Adipose tissue (tissue), 3 donors: ENCODE measurements around the gene CECR2. TPM values are rescaled to one million over a fixed set of nuclear protein-coding genes. Genes with fewer than 3 reads are reported as not detected.
"Not testable (repeated sequence)": the region's sequence is repeated elsewhere in the genome, so short reads cannot be mapped to it uniquely, and the experiment has no call there.

ENCODE experiments used
- H3K27ac ChIP-seq: one replicate; pipeline ENCODE4 v1.5.1; 2013; ENCODE audit warnings: low read depth, low read length
- WGBS, 3 donors: extraction: QIAGEN DNeasy Blood & Tissue Kit; methylation state at CpG; one replicate each; pipeline ENCODE4 v1.1.7; 2013; 5-methylcytosine and 5-hydroxymethylcytosine counted together
- polyA plus RNA-seq, 3 donors: library from polyadenylated mRNA; stranded (reverse); fragments of 200-250 nt; gene quantifications; one replicate each; pipeline ENCODE4 v1.2.3, GENCODE V29; 2013
- donor health status: healthy with polysubstance abuse.
- donor health status: Bipolar disorder and iron deficiency.
- donor health status: healthy.

CECR2 gene
- polyA plus RNA-seq, 3 donors: 0.90 to 1.4 (median 1.1) TPM

DNA sequence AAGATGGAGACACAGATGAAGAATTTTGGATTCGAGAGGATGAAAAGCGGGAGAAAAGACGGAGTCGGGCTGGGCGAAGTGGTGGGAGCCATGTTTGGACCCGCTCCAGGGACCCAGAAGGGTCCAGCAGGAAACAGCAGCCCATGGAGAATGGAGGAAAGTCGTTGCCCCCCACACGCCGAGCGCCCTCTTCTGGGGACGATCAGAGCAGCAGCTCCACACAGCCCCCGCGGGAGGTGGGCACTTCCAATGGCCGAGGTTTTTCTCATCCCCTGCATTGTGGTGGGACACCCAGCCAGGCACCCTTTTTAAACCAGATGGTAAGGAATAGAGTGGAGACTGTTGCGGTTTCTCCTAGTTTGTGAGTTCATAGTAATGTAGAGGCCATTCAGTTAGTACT lies 171.2 kb downstream of the CECR2 start:
- WGBS, 3 donors: 87 to 92% (median 87%) methylated on average over 15 of the region's 15 CpGs
- no peak overlapping the region for H3K27ac ChIP-seq

DNA sequence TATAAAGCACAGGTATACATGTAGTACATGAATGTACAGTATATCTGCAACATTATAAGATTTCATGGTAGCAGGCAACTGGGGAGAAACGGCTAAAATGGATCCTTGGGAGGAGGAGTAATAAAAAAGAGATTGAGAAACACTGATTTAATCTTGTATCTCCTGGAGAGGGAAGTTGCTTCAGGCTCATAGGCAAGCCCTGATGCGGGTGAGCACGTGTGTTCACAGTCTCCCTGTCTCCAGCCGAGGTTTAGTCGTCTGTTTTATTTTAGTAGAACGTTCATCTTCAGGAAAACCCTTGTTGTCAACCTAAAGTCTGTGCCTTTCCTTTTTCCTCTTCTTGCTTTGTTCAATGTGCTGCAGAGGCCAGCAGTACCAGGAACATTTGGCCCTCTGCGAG lies 172.2 kb downstream of the CECR2 start:
- no peak overlapping the region for H3K27ac ChIP-seq
- WGBS, 3 donors: 78 to 85% (median 83%) methylated on average over 7 of the region's 7 CpGs

DNA sequence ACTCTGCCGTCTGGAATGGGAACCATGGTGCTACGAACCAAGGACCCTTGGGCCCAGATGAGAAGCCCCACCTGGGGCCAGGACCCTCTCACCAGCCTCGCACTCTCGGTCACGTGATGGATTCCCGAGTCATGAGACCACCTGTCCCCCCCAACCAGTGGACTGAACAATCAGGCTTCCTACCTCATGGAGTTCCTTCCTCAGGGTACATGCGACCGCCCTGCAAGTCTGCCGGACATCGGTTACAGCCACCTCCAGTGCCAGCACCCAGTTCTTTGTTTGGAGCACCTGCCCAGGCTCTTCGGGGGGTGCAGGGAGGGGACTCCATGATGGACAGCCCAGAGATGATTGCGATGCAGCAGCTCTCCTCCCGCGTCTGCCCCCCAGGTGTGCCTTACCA lies 173.2 kb downstream of the CECR2 start:
- 94 to 95% (median 94%) methylated on average over 14 of the region's 14 CpGs for WGBS, 3 donors
- H3K27ac ChIP-seq: no peak overlapping the region

GRCh38 chr22:17548010-17548755 lies 178.9 kb downstream of the CECR2 start:
- 89 to 94% (median 93%) methylated on average over 23 of the region's 23 CpGs for WGBS, 3 donors
- no peak overlapping the region for H3K27ac ChIP-seq

DNA sequence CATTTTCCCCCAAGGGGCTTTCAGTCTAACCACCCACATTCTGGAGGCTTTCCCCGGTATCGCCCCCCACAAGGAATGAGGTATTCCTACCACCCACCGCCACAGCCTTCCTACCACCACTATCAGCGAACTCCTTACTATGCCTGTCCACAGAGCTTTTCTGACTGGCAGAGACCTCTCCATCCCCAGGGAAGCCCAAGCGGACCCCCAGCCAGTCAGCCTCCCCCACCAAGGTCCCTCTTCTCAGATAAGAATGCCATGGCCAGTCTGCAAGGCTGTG lies 179.4 kb downstream of the CECR2 start:
- no peak overlapping the region for H3K27ac ChIP-seq
- WGBS, 3 donors: 92 to 98% (median 94%) methylated on average over 5 of the region's 5 CpGs

GRCh38 chr22:17549183-17549582 lies 179.9 kb downstream of the CECR2 start:
- WGBS, 3 donors: 89 to 94% (median 91%) methylated on average over 10 of the region's 10 CpGs
- H3K27ac ChIP-seq: no peak overlapping the region

DNA sequence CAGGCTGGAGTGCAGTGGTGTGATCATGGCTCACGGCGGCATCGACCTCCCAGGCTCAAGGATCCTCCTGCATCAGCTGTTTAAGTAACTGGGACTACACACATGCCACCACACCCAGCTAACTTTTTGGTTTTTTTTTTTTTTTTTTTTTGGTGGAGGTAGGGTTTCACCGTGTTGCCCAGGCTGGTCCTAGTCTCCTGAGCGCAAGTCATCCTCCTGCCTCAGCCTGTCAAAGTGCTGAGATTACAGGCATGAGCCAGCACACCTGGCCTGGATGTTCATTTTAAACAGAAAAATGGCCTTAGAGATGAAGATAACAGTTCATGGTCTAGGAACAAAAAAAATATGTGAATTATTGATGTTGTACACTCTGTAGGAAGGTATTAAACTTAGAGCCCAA lies 180.4 kb downstream of the CECR2 start:
- no peak overlapping the region for H3K27ac ChIP-seq
- 82 to 98% (median 88%) methylated on average over 5 of the region's 5 CpGs for WGBS, 3 donors

- H3K27ac ChIP-seq: no peak overlapping the region
- 76 to 78% (median 78%) methylated on average over 7 of the region's 7 CpGs for WGBS, 3 donors
Measured at GRCh38 chr22:17552737-17553136, 183.5 kb downstream of the CECR2 start.

DNA sequence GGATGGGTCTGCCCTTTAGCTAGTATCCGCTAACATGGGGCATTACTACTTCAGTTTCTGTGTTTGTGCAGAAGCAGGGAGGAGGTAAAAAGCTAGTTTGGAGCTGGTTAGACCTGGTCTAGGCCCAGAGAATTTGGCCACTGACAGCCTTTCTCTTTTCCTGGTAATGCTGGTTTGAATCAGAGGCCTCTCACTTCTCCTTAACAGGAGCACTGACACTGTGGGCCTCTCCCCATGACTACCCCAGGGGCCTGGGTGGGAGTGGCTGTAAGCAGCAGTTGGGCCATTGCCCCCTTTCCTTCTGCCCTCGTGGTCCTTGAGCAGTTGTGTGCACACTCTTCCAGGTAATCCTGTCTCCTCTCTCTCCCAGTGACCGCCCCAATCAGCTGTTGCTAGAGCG lies 185.6 kb downstream of the CECR2 start:
- H3K27ac ChIP-seq: no peak overlapping the region
- 81 to 87% (median 84%) methylated on average over 4 of the region's 4 CpGs for WGBS, 3 donors

GRCh38 chr22:17559188-17559587 lies 189.9 kb downstream of the CECR2 start:
- 93 to 94% (median 93%) methylated on average over 10 of the region's 10 CpGs for WGBS, 3 donors
- no peak overlapping the region for H3K27ac ChIP-seq

DNA sequence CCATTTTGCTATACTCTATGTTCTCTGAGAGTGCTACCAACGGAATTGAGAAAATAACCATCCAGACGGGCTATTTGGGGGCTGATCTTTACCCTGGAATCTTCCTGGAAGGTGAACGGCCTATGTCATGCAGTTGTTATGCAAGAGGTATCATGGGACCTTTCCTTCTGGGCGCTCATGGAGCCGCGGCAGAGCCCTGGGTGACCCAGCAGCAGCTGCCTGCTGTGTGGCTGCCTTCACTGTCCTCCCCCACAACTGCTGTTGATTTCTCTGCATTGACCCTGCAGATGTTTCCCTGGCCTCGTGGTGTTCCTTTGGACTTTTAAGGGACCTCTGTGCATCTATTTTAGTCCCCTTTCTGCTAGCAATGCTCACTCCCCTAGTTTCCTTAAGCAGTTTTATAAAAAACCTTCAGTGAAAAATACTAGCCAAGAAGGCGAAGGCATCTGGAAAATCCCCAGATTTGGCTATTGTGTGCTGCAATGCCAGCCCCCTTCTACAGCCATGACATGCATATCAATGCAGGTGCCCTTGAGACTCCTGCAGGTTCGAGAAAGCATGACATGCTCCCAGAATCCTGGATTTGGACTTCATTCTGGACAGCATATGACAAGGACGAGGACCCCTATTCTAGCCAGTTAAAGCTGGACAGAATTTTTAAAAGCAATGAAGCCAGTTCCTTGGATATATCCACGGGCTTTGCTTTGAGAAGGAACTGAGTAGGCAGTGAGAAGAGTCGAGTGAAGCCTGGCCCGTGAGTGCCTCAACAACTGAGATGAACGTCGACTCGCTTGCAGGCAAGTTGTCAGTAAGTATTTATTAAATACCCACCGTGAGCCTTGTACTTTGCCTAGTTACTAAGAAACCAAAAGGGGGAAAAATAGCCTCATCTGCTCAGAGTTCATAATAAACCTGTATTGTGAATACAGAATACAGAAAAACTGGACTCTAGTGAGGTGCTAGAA lies 193.9 kb downstream of the CECR2 start, which contains the start of gene SLC25A18:
Gene SLC25A18 (plus strand): TSS at position 593 of the 965 bp plus-strand sequence. CDS start 16,447 bp downstream, outside the sequence.
- H3K27ac ChIP-seq: no peak within 1 kb of the TSS
- WGBS, 3 donors: 42 to 54% (median 49%) methylated on average over 17 of the region's 17 CpGs

DNA sequence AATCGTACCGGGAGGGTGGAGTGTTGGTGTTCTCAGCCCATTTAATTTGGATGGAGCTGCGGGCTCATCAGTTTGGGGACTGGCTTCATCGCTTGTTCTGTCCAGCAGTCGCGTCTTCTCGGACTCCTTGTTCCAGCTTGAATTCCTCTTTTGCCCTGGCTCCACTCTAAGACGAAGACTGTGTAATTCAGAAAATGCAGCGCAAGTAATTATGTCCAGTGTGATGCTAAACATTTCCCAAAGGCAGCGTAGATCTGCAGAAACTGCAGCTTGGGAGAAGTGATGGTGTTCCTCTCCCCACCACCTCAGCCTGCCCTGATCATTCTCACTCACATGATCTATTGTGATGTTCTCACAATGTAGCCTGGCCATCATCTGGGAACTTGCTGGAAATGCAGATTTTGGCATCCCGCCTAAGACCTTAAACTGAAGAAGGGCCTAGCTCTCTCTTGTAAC lies 194.7 kb downstream of the CECR2 start:
- H3K27ac ChIP-seq: no peak overlapping the region
- 53 to 76% (median 62%) methylated on average over 11 of the region's 11 CpGs for WGBS, 3 donors

DNA sequence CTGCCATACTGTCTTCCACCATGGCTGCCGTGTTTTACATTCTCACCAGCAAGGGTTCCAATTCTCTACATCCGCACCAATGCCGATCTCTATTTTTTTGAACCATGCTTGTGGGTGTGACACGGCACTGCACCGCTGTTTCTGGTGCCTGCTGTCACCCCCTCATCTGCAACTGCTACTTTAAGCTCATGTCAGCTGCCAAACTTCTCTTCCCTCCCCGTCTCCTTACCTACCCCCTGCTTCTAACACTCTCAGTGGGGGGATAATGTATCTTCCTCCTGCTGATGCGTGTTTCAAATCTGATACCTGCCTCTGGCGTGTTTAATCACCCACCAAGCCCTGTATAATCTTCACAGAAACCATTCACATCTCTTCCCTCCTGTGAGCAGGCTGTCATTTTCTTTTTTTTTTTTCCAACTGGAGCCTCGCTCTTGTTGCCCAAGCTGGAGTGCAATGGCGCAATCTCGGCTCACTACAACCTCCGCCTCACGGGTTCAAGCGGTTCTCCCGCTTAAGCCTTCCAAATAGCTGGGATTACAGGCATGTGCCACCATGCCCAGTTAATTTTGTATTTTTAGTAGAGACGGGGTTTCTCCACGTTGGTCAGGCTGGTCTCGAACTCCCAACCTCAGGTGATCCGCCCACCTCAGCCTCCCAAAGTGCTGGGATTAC lies 196.9 kb downstream of the CECR2 start:
- WGBS, 3 donors: 86 to 88% (median 87%) methylated on average over 19 of the region's 19 CpGs
- not testable (repeated sequence) for H3K27ac ChIP-seq

- 86% methylated on average over 10 of the region's 10 CpGs for whole genome bisulfite sequencing, 3 donors
- no peak overlapping the region for H3K27ac ChIP-seq
Measured at GRCh38 chr22:17566776-17567175, 197.5 kb downstream of the CECR2 start.

DNA sequence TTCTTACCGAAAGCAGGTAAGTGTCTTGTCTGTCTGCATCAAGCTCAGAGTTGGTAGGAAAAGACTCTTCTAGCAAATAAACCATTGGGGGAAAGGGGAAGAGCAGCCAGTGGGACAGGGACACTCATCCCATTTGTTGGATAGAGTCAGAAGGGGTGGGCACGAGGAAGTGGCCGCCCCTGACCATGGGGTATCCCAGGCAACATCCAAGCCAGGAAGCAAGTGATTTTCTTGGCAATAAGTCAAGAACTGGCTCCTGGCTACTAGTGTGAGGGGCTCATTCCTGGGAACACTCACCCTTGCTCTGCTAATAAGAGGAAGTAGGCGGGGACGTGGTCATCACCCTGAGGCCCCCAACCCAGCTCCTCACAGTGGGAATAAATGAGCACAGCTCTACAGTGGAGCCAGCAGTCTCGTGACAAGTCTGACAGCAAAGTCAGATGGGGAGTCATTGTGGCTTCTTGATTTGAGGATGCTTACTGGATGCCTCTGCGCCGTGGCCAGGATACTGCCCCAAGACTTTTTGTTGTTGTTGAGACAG lies 200.8 kb downstream of the CECR2 start:
- WGBS, 3 donors: 27 to 39% (median 31%) methylated on average over 8 of the region's 8 CpGs
- peak overlapping the region; percentile 1 for H3K27ac ChIP-seq

GRCh38 chr22:17570851-17571631 lies 201.8 kb downstream of the CECR2 start:
- peak overlapping the region; percentile 72 for H3K27ac ChIP-seq
- WGBS, 3 donors: 39 to 41% (median 40%) methylated on average over 21 of the region's 21 CpGs

DNA sequence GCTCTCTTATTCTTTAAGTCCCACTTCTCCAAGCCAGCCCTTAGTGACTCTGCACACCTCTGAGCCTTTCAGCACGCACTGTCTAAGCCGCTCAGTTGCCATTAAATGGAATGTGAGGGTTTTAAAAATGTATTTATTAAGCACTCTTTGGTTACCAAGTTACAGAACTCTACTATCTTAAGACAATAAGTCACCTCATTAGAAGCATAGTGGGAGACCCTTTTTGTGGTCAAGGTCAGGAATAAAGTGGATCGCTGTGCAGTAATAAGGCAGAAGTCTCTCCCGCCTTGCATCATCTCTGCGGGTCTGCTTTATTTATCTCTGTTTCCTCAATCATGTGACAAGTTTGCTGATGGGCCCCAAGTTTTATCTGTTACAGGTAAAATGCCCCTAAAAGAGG lies 205.9 kb downstream of the CECR2 start:
- no peak overlapping the region for H3K27ac ChIP-seq
- WGBS, 3 donors: 79 to 89% (median 89%) methylated on average over 5 of the region's 5 CpGs

- H3K27ac ChIP-seq: no peak overlapping the region
- 80 to 86% (median 86%) methylated on average over 4 of the region's 4 CpGs for WGBS, 3 donors
Measured at GRCh38 chr22:17575681-17576080, 206.4 kb downstream of the CECR2 start.
